NCI-H2171 (cell line): ENCODE data around the gene NECTIN2.
"Not testable (repeated sequence)": the region's sequence is repeated elsewhere in the genome, so short reads cannot be mapped to it uniquely, and the experiment has no call there.

Source experiments
- DNase-seq: peaks from one replicate; lab custom pipeline; 2025; lab: John Stamatoyannopoulos, UW

NECTIN2 gene

DNA sequence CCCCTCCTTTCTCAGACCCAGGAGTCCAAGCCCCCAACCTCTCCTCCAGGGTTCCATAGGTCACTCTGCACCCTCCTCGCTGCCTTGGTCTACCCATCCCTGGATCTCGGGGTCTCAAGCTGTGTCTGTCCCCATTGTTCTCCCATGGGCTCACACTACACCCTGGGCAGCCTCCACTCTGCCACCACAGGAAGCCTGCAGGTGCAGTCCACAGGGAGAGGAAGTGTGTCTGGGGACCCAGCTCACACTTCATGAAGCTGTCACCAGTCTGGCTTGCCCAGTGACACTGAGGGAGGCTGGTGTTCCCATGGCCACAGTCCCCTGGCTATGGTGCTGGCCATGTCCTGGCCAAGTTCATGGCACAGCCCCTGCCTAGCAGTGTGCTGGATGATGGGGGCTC is 5.3 kb downstream of the NECTIN2 start:
- DNase-seq, result no peak

DNA sequence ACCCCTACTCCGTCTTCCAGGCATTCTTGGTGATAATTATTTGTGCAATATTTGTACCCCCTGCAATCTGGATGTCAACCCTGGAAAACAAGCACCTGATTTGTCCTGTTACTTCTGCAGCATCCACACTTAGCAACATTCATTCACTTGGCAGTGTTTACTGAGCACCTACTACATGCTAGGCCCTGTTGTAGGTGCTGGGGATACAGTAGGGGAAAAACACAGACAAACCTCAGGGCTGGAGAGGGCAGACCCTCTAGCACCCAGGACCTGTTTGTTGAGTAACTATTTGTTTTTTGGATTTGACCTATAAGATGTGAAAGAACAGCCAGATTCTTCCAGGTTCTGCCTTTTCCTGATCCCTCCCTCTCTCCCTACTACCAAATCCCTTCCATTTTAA is 9.5 kb downstream of the NECTIN2 start:
- DNase-seq, result no peak

DNA sequence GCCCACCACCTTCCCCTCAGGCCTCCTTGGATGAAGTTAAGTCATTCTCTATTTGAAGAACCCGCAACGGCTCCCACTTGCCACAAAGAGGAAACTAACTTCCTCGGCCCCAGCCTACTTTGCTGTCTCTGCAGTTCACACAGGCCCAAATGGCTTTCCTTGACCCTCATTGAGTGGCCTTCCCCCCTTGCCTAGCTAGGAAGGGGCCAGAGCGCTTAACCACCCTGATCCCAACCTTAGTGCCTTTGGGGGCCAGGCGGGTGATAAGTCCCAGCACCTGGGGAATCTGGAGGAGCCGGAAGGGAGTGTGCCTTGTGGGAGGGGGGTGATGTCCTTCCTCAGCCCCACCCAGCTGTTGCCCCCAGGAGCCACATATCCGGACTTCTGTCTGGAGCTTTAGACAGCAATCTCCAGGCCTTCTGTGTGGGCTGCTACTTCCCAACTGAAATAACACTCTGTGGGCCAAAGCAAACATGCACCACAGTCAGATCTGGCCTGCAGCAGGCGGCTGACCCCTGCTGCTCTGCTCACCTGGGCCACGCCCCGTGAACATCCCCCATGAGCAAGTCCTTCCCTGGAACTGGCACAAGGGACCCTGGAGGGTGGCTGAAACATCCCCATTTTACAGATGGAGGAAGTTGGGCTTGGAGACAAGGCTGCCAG is 10.5 kb downstream of the NECTIN2 start:
- no peak for DNase-seq

DNA sequence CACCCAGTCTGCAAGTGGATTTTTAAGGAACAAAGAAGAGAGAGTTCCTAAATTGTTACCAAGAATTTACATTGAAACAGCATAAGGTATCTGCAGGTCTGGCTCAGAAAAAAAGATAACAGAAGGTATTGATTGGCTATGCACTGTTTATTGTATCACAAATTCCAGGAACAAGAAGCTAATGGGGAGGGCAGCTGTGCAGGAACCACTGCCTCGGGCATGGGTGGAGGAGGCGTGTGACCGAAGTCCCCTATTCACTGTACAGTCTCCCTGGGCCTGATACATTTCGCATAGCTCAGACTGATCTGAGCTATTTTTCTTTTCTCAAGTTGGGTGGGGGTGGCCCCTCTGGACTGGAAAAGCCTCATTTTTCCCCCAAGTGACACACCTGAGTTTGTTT is 11.7 kb downstream of the NECTIN2 start:
- DNase-seq, result no peak

DNA sequence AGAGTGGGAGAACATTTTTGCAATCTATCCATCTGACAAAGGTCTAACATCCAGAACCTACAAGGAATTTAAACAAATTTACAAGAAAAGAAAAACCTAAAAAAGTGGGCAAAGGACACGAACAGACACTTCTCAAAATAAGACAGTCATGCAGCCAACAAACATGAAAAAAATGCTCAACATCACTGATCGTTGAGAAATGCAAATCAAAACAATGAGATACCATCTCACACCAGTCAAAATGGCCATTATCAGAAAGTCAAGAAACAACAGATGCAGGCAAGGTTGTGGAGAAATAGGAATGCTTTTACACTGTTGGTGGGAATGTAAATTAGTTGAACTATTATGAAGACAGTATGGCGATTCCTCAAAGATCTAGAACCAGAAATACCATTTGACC is 15.5 kb downstream of the NECTIN2 start:
- not testable (repeated sequence) for DNase-seq

DNA sequence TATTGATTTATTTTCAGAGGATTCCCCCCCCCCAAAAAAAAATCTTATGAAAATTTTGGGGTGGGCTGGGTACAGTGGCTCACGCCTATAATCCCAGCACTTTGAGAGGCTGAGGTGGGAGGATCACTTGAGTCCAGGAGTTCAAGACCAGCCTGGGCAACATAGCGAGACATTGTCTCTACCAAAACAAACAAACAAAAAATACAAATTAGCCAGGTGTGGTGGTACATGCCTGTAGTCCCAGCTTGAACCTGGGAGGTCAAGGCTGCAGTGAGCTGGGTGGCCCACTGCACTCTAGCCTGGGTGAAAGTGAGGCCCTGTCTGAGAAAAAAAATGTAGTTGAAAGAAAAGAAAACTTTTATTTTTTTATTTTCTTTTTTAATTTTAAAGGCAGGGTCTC is 17.9 kb downstream of the NECTIN2 start:
- DNase-seq, result no peak

DNA sequence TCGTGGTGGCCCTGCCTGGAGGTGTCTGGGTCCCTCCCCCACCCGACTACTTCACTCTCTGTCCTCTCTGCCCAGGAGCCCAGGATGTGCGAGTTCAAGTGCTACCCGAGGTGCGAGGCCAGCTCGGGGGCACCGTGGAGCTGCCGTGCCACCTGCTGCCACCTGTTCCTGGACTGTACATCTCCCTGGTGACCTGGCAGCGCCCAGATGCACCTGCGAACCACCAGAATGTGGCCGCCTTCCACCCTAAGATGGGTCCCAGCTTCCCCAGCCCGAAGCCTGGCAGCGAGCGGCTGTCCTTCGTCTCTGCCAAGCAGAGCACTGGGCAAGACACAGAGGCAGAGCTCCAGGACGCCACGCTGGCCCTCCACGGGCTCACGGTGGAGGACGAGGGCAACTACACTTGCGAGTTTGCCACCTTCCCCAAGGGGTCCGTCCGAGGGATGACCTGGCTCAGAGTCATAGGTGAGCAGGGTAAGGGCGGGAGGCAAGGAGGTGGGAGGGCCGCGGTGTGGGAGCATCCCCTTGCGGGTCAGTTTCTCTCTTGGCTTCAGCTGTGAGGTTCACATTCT is 19.2 kb downstream of the NECTIN2 start:
- no peak for DNase-seq

DNA sequence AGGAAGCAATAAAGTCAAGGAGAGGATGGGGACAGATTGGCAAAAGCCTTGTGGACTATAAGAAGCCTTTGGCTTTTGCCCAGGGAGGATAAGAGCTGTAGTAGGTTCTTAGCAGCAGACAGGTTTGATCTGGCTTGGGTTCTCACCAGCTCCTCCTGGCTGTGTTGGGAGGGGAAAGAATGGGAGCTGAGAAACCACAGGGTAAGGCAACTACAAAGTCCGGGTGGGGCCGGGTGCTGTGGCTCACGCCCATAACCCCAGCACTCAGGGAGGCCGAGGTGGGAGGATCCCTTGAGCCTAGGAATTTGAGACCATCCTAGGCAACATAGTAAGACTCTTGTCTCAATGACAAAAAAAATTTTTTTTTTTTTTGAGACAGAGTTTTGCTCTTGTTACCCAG is 20.6 kb downstream of the NECTIN2 start:
- DNase-seq, result no peak

DNA sequence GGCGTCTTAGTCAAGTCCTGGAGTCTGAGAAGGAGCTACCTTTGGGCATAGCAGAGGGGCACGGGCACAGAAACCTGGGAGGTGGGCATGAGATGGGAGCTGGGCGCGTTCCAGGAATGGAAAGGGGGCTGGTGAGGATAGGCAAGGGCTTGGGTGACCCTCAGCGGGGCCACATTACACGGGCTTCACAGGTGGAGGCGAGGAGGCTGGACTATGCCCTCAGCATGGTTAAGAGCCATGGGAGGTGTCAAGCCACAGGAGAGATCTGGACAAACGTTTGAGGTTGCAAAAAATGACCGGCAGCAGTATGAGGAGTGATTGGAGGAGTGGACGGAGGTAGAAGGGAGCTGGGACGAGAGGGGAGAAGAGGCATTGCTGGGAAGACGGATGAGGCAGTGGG is 21.5 kb downstream of the NECTIN2 start:
- DNase-seq, result no peak

DNA sequence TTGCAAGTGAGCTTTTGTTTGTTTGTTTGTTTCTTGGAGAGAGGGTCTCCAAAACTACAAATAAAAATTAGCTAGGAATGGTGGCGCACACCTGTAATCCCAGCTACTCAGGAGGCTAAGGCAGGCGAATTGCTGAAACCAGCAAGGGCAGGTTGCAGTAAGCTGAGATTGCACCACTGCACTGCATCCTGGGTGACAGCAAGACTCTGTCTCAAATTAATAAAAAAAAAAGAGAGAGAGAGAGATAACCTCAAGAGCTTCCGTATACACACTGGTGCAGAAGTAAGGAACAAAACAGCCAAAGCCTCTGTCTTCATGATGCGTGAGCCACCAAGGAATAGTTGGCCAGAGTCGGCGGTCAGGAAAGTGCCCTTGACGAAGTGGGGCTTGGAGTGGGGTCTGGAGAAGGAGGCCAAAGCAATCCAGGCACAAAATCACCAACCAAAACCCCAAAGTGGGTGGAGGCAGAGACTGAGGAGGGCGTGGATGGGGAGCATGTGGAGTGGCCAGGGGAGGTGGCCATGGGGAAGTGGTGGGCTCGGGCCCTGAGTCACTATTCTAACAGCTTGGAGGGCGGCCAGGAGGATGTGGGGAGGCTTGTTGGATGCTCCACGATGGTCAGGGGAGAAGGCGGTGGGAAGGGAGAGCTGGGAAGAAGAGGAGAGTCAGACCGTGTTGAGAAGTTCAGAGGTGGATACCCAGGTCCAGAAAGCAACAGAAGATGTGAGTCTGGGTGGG is 23.8 kb downstream of the NECTIN2 start:
- DNase-seq, result no peak

DNA sequence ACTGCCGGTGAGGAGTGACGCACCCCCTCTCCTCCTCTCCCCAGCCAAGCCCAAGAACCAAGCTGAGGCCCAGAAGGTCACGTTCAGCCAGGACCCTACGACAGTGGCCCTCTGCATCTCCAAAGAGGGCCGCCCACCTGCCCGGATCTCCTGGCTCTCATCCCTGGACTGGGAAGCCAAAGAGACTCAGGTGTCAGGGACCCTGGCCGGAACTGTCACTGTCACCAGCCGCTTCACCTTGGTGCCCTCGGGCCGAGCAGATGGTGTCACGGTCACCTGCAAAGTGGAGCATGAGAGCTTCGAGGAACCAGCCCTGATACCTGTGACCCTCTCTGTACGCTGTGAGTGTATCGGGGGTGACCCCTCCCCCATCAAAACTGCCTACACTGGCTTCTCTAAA is 25.7 kb downstream of the NECTIN2 start:
- DNase-seq, result no peak

DNA sequence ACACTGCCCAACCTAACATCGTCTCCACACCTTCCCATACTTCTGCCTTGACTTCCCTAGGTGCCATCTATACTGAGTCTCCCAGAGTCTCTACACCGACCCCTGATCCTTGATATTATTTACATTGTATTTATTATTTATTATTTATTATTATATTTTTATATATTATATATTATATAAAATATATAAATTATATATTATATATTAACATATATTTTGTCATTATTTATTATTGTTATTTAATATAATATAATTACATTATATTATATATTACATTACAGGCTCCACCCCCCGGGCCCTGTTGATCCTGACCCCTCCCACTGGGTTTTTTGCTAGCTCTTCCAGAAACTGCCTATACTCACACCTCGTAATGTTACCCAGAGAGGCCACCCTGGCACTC is 26.6 kb downstream of the NECTIN2 start:
- no peak for DNase-seq

DNA sequence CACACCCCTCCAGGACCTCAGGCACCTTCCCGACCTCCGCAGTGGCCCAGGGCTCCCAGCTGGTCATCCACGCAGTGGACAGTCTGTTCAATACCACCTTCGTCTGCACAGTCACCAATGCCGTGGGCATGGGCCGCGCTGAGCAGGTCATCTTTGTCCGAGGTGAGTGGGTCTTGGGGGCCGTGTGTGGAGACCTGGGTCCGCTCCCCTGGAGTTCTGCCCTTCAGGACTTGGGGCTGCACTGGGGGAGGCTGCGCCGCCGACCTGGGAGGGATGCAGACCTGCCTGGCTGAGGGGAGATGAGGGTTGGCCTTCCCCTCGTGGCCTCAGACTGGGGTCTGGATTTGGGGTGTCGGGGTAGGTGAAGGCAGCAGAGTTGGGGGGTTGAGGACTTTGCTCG is 28.2 kb downstream of the NECTIN2 start:
- no peak for DNase-seq

DNA sequence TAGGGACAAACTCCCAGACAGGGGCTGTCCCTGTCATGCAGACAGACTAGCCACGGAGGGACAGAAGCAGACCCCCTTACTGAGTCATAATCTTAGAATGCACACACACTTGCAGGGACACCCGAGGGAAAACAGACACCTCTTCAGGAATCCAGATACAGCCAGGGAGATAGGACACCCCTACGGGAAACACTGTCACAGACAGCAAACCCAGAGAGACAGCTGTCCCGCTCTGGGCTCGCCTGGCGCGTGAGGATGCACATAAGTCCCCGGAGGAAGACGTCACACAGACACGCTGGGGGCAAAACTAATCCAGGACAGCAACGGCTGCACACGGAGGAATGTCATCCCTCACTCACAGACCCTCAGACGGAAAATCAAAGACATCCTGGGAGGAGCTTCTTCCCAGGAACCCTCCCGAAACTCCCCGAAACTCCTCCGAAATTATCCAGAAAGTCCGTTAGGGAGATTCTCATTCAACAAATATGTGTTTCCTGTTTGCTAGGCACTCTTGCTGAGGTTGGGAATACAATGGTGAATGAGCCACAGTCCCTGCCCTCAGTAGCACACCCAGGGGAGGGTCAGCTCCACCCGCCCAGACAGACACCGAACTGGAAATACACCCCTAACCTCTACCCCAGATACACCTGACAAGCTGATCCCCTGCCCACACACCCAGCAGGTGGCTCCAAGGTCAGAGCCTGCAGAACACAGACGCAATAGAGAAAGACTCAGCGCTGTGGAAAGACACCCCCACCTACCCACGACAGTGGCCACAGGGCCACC is 29.8 kb downstream of the NECTIN2 start:
- DNase-seq, result no peak

DNA sequence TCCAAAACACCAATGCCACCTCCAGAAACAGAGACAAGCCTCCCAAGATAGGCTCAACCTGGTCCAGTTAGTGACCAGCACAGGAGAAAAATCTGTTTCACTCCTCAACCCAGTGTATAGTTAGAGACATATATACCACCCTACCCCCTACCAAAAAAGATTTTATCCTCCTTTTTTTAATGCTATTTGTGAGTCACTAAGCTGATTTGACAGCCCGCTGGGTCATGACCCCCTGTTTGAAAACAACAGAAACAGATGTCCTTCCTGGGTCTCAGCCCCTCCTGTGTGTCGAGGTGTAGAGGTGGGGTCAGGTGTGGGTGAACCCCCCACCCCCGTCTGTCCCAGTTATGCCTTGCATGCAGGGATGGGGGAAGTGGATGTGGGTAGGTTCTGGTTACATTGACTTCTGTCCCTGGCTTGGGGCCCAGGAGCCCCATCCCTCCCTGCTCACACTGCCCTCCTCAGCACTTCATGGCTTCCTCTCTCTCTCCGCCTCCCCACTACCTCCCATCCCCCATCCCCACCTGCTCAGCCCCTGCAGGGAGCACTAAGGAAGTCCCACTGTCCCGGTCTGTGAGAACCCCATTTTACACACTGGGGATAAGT is 30.9 kb downstream of the NECTIN2 start:
- peak; percentile 76 for DNase-seq

DNA sequence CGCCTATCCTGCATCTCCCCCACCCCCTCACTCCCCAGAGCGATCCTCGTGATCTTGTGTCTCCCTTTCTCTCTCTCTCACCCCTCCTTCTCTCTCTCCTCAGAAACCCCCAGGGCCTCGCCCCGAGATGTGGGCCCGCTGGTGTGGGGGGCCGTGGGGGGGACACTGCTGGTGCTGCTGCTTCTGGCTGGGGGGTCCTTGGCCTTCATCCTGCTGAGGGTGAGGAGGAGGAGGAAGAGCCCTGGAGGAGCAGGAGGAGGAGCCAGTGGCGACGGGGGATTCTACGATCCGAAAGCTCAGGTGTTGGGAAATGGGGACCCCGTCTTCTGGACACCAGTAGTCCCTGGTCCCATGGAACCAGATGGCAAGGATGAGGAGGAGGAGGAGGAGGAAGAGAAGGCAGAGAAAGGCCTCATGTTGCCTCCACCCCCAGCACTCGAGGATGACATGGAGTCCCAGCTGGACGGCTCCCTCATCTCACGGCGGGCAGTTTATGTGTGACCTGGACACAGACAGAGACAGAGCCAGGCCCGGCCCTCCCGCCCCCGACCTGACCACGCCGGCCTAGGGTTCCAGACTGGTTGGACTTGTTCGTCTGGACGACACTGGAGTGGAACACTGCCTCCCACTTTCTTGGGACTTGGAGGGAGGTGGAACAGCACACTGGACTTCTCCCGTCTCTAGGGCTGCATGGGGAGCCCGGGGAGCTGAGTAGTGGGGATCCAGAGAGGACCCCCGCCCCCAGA is 32.2 kb downstream of the NECTIN2 start:
- no peak for DNase-seq

DNA sequence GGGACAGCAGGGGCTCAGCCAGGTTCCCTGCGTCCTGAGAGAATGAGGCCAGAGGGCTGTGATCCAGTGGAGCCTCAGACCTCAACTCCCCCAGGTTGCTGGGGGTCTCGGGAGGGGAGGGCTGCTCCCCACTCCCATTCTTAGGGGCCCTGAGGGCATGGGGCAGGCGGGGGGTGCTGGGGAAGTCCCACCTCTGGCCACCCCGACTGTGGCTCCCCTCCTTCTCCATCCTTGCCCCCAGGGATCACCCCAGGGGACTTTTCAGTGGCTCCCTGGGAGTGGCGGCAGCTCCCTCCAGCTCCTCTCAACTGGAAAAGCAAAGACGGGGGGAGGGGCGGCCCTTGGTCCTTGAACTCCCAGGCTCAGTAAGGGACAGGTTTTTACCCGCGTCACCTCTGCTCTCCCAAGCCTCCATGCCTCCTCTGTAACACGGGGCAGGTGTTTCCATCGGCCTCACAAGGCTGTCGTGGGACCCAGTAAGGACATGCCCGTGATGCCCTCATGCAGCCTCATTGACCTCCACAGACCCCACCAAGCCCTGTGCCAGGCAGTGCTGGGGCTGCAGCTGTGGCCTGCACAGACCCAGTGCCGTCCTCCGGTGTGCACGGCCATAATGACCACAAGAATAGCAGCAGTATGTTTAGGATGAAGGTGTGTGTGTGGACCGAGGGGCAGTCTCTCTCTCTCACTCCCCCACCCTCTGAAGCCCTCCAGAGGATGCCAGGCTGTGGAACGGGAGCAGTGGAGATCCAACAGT is 33.4 kb downstream of the NECTIN2 start:
- no peak for DNase-seq

DNA sequence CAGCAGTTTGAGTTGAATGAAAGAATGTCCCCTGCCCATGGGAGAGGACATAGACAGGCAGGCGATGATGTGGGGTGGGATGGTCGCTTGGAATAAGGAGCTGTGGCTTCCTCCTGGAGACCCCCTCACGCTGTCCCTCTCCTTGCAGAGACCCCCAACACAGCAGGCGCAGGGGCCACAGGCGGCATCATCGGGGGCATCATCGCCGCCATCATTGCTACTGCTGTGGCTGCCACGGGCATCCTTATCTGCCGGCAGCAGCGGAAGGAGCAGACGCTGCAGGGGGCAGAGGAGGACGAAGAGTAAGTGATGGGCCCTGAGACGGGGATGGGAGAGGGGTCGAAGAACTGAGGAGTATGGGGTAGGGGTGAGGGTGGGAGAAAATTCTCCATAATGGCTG is 36.0 kb downstream of the NECTIN2 start:
- no peak for DNase-seq

DNA sequence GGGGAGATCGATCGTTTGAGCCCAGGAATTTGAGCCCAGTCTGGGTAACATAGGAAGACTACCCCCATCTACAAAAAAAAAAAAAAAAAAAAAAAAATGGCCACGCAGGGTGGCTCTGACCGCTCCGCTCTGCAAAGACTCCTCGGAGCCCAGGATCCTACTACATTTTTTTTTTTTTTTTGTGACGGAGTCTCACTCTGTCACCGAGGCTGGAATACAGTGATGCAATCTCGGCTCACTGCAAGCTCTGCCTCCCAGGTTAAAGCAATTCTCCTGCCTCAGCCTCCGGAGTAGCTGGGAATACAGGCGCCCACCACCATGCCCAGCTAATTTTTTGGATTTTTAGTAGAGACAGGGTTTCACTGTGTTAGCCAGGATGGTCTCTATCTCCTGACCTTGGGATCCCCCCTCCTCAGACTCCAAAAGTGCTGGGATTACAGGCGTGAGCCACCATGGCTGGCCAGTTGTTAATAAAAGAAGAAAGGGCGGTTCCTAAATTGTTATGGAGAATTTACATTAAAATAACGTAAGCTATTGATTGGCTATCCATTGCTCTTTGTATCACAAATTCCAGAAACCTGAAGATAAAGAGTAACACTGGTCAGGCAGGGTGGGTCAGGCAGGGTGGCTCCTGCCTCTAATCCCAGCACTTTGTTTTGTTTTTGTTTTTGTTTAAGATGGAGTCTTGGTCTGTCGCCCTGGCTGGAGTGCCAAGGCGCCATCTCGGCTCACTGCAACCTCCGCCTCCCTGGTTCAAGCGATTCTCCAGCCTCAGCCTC is 36.7 kb downstream of the NECTIN2 start:
- not testable (repeated sequence) for DNase-seq

DNA sequence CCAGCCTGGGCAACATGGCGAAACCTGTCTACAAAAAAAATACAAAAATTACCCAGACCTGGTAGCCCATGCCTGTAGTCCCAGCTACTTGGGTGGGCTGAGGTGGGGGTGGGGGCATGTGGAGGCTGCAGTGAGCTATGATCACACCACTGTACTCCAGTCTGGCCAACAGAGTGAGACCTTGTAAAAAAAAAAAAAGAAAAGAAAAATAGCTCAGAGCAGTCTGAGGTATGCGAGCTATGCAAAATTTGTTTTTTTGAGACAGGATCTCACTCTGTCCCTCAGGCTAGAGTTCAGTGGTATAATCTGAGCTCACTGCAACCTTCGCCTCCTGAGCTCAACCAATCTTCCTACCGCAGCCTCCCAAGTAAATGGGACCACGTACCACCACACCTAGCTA is 37.8 kb downstream of the NECTIN2 start:
- DNase-seq, result no peak
